NT2/D1 (cell line): Measurements from ENCODE around the gene CUTA.

Experiments used
- DNase-seq: peaks from one replicate; pipeline ENCODE4 v3.0.0-alpha.2; 2011; ENCODE audit warnings: low read depth, low spot score
- H3K27me3 ChIP-seq: 2 replicates; pipeline ENCODE4 v1.6.0; 2011; ENCODE audit warnings: mild to moderate bottlenecking; ENCODE audit not compliant: insufficient read length, insufficient read depth
- H3K36me3 ChIP-seq: 2 replicates; pipeline ENCODE4 v1.6.1; 2011; ENCODE audit warnings: mild to moderate bottlenecking, low read length, mixed read lengths; ENCODE audit not compliant: insufficient read depth, insufficient read length
- H3K4me1 ChIP-seq: 2 replicates; pipeline ENCODE4 v1.5.1; 2011; ENCODE audit not compliant: insufficient read depth, insufficient read length
- H3K4me3 ChIP-seq: 2 replicates; pipeline ENCODE4 v1.5.1; 2011; ENCODE audit warnings: low read depth; ENCODE audit not compliant: insufficient read length
- H3K9ac ChIP-seq: 2 replicates; pipeline ENCODE4 v1.6.0; 2011; ENCODE audit warnings: low read depth; ENCODE audit not compliant: insufficient read length
- H3K9me3 ChIP-seq: 2 replicates; pipeline ENCODE4 v1.5.1; 2011; ENCODE audit warnings: mild to moderate bottlenecking, low read length; ENCODE audit not compliant: insufficient read depth
- SUZ12 ChIP-seq: IDR thresholded peaks from 2 replicates; pipeline ENCODE4 v1.6.1; 2011; ENCODE audit not compliant: insufficient read length, insufficient read depth; ENCODE audit errors: extremely low read depth
- YY1 ChIP-seq: IDR thresholded peaks from 2 replicates; pipeline ENCODE4 v1.6.1; 2011; ENCODE audit not compliant: insufficient read length, insufficient read depth
- ZNF274 ChIP-seq: IDR thresholded peaks from 2 replicates; pipeline ENCODE4 v1.6.1; 2011; ENCODE audit warnings: mild to moderate bottlenecking, low read depth, low read length

The CUTA gene

GRCh38 chr6:33412140-33413009, 5.5 kb downstream of the CUTA start:
- Histone ChIP-seq H3K36me3 (peaks cover 62% of the 10 kb centered on the region), H3K4me1 (peaks cover 2% of the 10 kb centered on the region), H3K27me3 (no peaks in the 10 kb centered on the region), H3K9ac (no peak overlapping the region), H3K4me3 (no peak overlapping the region), H3K9me3 (no peaks in the 10 kb centered on the region)
- DNase-seq: no peak
- TF ChIP-seq YY1: no peak
- no peak for TF ChIP-seq ZNF274
- TF ChIP-seq SUZ12: no peak

DNA sequence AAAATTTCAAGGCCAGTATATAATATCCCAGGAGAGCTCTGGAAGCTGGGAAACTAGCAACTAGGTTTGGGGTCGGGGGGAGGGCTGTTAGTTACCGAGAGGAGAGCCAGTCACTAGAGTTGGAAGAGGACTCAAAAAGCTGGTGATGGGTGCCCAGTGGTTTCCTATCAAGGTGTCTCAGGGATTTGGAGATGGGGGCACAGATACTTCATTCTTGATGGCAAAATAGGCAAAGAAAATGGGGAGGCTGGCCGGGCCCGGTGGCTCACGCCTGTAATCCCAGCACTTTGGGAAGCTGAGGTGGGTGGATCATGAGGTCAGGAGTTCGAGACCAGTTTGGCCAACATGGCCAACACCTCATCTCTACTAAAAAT, 6.3 kb downstream of the CUTA start:
- H3K36me3 ChIP-seq: peaks cover 62% of the 10 kb centered on the region
- no peak for TF ChIP-seq YY1
- no peak for TF ChIP-seq SUZ12
- no peak for TF ChIP-seq ZNF274
- DNase-seq: no peak

GRCh38 chr6:33410711-33411631, 6.9 kb downstream of the CUTA start, which contains the start of gene PHF1:
Gene PHF1 (plus strand): TSS chr6:33411014. CDS start chr6:33412264, 1,250 bp downstream.
- Histone ChIP-seq H3K4me1 (peaks cover 1% of the 10 kb centered on the region), H3K27me3 (no peaks in the 10 kb centered on the region), H3K9ac (peak within 1 kb of the TSS; percentile 81), H3K9me3 (no peaks in the 10 kb centered on the region), H3K4me3 (peak within 1 kb of the TSS; percentile 58), H3K36me3 (peaks cover 62% of the 10 kb centered on the region)
- TF ChIP-seq SUZ12 (no peak), YY1 (no peak), ZNF274 (no peak)
- no peak for DNase-seq

More for the DNA sequence above, 6.3 kb downstream of the CUTA start:
- peaks cover 2% of the 10 kb centered on the region for H3K4me1 ChIP-seq
- H3K27me3 ChIP-seq: no peaks in the 10 kb centered on the region
- H3K9ac ChIP-seq: peak overlapping the region; percentile 81
- peak overlapping the region; percentile 58 for H3K4me3 ChIP-seq
- H3K9me3 ChIP-seq: no peaks in the 10 kb centered on the region

- no peaks in the 10 kb centered on the region for H3K27me3 ChIP-seq
- H3K9ac ChIP-seq: peak overlapping the region; percentile 56
- peak overlapping the region; percentile 37 for H3K4me3 ChIP-seq
- peak; percentile 90 for DNase-seq
- H3K4me1 ChIP-seq: no peaks in the 10 kb centered on the region
- peaks cover 62% of the 10 kb centered on the region for H3K36me3 ChIP-seq
- H3K9me3 ChIP-seq: no peaks in the 10 kb centered on the region
- no peak for TF ChIP-seq SUZ12
- no peak for TF ChIP-seq YY1
- no peak for TF ChIP-seq ZNF274
Observed at GRCh38 chr6:33410050-33410710, 7.7 kb downstream of the CUTA start.

DNA sequence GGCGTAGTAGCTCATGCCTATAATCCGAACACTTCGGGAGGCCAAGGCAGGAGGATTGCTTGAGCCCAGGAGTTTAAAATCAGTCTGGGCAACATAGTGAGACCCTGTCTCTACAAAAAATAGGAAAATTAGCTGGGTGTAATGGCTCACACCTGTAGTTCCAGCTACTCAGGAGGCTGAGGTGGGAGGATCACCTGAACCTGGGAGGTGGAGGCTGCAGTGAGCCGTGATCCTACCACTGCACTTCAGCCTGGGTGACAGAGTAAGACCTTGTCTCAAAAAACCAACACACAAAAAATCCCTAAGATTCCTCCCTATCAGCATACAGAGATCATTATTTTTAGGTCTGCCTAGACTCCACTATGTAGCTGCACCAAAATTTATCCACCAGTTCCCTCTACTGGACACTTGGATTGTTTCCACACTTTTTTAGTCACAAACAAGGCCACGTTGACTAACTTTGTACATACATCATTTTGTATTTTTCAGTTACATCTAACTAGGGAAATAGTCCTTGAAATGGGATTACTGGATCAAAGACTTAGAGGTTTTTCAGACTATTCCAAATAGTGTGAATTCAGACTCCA, 10.7 kb downstream of the CUTA start:
- no peak for TF ChIP-seq ZNF274
- TF ChIP-seq YY1: no peak
- TF ChIP-seq SUZ12: no peak
- Histone ChIP-seq H3K4me1 (no peaks in the 10 kb centered on the region), H3K27me3 (no peaks in the 10 kb centered on the region), H3K9me3 (no peaks in the 10 kb centered on the region), H3K4me3 (no peak overlapping the region), H3K9ac (no peak overlapping the region), H3K36me3 (peaks cover 60% of the 10 kb centered on the region)
- no peak for DNase-seq

DNA sequence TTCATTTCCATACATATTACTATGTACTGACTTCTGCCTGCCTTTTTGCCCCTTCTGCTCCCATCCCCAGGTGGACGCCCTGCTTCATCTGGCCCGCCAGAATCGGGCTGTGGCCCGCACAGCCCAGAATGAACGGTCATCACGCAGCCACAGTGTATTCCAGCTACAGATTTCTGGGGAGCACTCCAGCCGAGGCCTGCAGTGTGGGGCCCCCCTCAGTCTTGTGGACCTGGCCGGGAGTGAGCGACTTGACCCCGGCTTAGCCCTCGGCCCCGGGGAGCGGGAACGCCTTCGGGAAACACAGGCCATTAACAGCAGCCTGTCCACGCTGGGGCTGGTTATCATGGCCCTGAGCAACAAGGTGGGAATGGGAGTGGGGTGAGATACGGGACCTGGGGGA, 11.8 kb downstream of the CUTA start:
- Histone ChIP-seq H3K4me1 (no peaks in the 10 kb centered on the region), H3K27me3 (no peaks in the 10 kb centered on the region), H3K4me3 (no peak overlapping the region), H3K9ac (no peak overlapping the region), H3K9me3 (no peaks in the 10 kb centered on the region), H3K36me3 (peaks cover 61% of the 10 kb centered on the region)
- no peak for DNase-seq
- TF ChIP-seq SUZ12 (no peak), ZNF274 (no peak), YY1 (no peak)
